Superior temporal gyrus (tissue), 1 donor: ENCODE results near the gene RABGAP1L.

Experiments used
- DNase-seq: peaks from one replicate; pipeline ENCODE4 v3.0.0-alpha.2; 2016; ENCODE audit errors: extremely low spot score

RABGAP1L gene

GRCh38 chr1:174932587-174932986, 773.3 kb downstream of the RABGAP1L start:
- no peak for DNase-seq

GRCh38 chr1:174935961-174936727, 776.8 kb downstream of the RABGAP1L start:
- no peak for DNase-seq

- DNase-seq: no peak
These were observed 779.1 kb downstream of the RABGAP1L start for GRCh38 chr1:174938281-174939007.

GRCh38 chr1:174939775-174940545, 780.6 kb downstream of the RABGAP1L start:
- no peak for DNase-seq

GRCh38 chr1:174940646-174941175, 781.4 kb downstream of the RABGAP1L start:
- DNase-seq: no peak

- peak; percentile 77 for DNase-seq
These were observed 783.4 kb downstream of the RABGAP1L start for GRCh38 chr1:174942547-174943255.

GRCh38 chr1:174946031-174946430, 786.7 kb downstream of the RABGAP1L start:
- DNase-seq: no peak

- no peak for DNase-seq
These were observed 789.7 kb downstream of the RABGAP1L start for GRCh38 chr1:174949061-174949460.

GRCh38 chr1:174949645-174950044, 790.3 kb downstream of the RABGAP1L start:
- no peak for DNase-seq

- DNase-seq: no peak
These were observed 794.2 kb downstream of the RABGAP1L start for GRCh38 chr1:174953285-174954072.

- peak; percentile 38 for DNase-seq
These were observed 794.7 kb downstream of the RABGAP1L start for GRCh38 chr1:174954073-174954460.

- no peak for DNase-seq
These were observed 795.6 kb downstream of the RABGAP1L start for GRCh38 chr1:174954671-174955669.

GRCh38 chr1:174956086-174956485, 796.8 kb downstream of the RABGAP1L start:
- no peak for DNase-seq

- no peak for DNase-seq
These were observed 797.7 kb downstream of the RABGAP1L start for GRCh38 chr1:174956976-174957375.

GRCh38 chr1:174957829-174958228, 798.5 kb downstream of the RABGAP1L start:
- no peak for DNase-seq

- DNase-seq: no peak
These were observed 799.1 kb downstream of the RABGAP1L start for GRCh38 chr1:174958396-174958795.

- no peak for DNase-seq
These were observed 801.0 kb downstream of the RABGAP1L start for GRCh38 chr1:174960362-174960761.

- no peak for DNase-seq
These were observed 804.3 kb downstream of the RABGAP1L start for GRCh38 chr1:174963529-174964125.
